ENCODE measurements around the gene SLC35C1. TPM values are rescaled to one million over a fixed set of nuclear protein-coding genes. Genes with fewer than 3 reads are reported as not detected.

SLC35C1 gene
- total and polyA plus RNA-seq, 9 of the 15 experiments (the other 6 are each of a cell fraction or from before 2014, with no cell fraction given) = 0.65 to 13.1 (median 2.4) TPM

DNA sequence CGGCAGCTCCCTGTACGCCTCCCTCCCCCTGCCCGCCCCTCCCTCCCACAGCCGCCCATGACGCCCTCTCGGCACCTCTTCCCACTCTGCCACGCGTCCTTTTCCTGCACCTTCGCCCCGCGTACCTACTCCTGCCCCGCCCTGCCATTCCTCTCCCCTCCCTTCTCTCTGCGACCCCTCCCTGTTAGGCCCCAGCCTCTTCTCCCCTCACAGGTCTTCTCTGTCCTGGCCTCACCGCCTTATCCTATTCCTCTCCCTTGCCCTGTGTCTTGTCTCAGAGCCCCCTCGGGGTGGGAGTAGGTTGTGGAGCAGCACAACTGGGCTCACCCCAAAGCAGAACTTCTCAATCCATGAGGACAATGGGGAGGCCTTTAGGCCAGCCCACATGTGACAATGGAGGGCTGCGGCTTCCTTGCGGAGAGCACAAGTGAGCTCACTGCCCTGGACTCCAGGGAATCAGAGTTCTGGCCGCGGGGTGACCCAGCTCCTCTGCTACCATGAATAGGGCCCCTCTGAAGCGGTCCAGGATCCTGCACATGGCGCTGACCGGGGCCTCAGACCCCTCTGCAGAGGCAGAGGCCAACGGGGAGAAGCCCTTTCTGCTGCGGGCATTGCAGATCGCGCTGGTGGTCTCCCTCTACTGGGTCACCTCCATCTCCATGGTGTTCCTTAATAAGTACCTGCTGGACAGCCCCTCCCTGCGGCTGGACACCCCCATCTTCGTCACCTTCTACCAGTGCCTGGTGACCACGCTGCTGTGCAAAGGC is 539 bp downstream of the SLC35C1 start (continued):
- TF ChIP-seq, protein P1, sequence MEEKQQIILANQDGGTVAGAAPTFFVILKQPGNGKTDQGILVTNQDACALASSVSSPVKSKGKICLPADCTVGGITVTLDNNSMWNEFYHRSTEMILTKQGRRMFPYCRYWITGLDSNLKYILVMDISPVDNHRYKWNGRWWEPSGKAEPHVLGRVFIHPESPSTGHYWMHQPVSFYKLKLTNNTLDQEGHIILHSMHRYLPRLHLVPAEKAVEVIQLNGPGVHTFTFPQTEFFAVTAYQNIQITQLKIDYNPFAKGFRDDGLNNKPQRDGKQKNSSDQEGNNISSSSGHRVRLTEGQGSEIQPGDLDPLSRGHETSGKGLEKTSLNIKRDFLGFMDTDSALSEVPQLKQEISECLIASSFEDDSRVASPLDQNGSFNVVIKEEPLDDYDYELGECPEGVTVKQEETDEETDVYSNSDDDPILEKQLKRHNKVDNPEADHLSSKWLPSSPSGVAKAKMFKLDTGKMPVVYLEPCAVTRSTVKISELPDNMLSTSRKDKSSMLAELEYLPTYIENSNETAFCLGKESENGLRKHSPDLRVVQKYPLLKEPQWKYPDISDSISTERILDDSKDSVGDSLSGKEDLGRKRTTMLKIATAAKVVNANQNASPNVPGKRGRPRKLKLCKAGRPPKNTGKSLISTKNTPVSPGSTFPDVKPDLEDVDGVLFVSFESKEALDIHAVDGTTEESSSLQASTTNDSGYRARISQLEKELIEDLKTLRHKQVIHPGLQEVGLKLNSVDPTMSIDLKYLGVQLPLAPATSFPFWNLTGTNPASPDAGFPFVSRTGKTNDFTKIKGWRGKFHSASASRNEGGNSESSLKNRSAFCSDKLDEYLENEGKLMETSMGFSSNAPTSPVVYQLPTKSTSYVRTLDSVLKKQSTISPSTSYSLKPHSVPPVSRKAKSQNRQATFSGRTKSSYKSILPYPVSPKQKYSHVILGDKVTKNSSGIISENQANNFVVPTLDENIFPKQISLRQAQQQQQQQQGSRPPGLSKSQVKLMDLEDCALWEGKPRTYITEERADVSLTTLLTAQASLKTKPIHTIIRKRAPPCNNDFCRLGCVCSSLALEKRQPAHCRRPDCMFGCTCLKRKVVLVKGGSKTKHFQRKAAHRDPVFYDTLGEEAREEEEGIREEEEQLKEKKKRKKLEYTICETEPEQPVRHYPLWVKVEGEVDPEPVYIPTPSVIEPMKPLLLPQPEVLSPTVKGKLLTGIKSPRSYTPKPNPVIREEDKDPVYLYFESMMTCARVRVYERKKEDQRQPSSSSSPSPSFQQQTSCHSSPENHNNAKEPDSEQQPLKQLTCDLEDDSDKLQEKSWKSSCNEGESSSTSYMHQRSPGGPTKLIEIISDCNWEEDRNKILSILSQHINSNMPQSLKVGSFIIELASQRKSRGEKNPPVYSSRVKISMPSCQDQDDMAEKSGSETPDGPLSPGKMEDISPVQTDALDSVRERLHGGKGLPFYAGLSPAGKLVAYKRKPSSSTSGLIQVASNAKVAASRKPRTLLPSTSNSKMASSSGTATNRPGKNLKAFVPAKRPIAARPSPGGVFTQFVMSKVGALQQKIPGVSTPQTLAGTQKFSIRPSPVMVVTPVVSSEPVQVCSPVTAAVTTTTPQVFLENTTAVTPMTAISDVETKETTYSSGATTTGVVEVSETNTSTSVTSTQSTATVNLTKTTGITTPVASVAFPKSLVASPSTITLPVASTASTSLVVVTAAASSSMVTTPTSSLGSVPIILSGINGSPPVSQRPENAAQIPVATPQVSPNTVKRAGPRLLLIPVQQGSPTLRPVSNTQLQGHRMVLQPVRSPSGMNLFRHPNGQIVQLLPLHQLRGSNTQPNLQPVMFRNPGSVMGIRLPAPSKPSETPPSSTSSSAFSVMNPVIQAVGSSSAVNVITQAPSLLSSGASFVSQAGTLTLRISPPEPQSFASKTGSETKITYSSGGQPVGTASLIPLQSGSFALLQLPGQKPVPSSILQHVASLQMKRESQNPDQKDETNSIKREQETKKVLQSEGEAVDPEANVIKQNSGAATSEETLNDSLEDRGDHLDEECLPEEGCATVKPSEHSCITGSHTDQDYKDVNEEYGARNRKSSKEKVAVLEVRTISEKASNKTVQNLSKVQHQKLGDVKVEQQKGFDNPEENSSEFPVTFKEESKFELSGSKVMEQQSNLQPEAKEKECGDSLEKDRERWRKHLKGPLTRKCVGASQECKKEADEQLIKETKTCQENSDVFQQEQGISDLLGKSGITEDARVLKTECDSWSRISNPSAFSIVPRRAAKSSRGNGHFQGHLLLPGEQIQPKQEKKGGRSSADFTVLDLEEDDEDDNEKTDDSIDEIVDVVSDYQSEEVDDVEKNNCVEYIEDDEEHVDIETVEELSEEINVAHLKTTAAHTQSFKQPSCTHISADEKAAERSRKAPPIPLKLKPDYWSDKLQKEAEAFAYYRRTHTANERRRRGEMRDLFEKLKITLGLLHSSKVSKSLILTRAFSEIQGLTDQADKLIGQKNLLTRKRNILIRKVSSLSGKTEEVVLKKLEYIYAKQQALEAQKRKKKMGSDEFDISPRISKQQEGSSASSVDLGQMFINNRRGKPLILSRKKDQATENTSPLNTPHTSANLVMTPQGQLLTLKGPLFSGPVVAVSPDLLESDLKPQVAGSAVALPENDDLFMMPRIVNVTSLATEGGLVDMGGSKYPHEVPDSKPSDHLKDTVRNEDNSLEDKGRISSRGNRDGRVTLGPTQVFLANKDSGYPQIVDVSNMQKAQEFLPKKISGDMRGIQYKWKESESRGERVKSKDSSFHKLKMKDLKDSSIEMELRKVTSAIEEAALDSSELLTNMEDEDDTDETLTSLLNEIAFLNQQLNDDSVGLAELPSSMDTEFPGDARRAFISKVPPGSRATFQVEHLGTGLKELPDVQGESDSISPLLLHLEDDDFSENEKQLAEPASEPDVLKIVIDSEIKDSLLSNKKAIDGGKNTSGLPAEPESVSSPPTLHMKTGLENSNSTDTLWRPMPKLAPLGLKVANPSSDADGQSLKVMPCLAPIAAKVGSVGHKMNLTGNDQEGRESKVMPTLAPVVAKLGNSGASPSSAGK (IDR thresholded peaks at IDR 0.05) = peak; percentile 64
- TF ChIP-seq NFYB (IDR thresholded peaks at IDR 0.05; ENCODE audit: extremely low read depth, insufficient read length) (no peak), CBFA2T3 (IDR thresholded peaks at IDR 0.05) (no peak), HDAC2 (IDR thresholded peaks at IDR 0.05) (peak; percentile 25; the same call in 1 of the 2 replicates), CREM (IDR thresholded peaks at IDR 0.05; ENCODE audit: low read depth) (0 out of 2 replicates have a peak, but pooled peaks have one; percentile 1), KDM5B (IDR thresholded peaks at IDR 0.05; ENCODE audit: insufficient replicate concordance, low read depth, low read length) (peak; percentile 40)
- TF ChIP-seq, protein P2, sequence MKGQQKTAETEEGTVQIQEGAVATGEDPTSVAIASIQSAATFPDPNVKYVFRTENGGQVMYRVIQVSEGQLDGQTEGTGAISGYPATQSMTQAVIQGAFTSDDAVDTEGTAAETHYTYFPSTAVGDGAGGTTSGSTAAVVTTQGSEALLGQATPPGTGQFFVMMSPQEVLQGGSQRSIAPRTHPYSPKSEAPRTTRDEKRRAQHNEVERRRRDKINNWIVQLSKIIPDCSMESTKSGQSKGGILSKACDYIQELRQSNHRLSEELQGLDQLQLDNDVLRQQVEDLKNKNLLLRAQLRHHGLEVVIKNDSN (CRISPR knock-in tag; IDR thresholded peaks at IDR 0.05) = peak; percentile 55

Measured in K562 (cell line).